UCSD-AML1 (cell line): ENCODE measurements around the gene ROR1.

Experiments used
- DNase-seq: peaks from one replicate; lab custom pipeline; 2025; ENCODE audit not compliant: unreplicated experiment; lab: John Stamatoyannopoulos, UW

ROR1 gene

DNA sequence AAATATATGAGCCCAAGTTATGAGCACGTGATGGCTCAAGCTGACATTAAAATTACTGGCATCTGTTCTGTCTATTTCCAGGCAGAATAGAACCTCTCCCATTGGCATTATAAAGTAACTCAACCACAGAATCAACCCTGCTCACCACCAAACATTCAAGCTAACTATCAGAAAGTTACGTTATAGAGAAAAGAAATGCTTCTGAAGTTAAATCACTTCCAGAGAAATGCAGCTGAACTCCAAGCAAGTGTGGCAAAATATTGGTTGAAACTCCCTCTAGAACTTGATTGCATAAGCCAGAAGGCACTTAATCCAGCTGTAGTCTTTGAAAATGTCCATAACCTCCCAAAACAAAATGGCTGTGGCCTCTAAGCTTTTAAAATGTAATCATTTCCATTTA is 393.4 kb downstream of the ROR1 start:
- DNase-seq: no peak

DNA sequence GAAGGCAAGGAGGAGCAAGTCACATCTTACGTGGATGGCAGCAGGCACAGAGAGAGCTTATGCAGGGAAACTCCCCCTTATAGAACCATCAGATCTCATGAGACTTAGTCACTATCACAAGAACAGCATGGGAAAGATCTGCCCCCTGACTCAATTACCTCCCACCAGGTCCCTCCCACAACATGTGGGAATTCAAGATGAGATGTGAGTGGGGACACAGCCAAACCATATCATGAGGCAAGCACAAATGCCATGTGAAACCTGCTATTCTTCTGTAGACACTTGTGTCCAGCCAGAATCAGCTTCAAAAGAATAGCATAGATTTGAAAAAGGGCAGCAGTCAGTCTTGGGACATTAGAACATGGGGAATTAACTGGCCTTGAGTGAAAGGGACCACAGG is 397.4 kb downstream of the ROR1 start:
- DNase-seq: no peak

DNA sequence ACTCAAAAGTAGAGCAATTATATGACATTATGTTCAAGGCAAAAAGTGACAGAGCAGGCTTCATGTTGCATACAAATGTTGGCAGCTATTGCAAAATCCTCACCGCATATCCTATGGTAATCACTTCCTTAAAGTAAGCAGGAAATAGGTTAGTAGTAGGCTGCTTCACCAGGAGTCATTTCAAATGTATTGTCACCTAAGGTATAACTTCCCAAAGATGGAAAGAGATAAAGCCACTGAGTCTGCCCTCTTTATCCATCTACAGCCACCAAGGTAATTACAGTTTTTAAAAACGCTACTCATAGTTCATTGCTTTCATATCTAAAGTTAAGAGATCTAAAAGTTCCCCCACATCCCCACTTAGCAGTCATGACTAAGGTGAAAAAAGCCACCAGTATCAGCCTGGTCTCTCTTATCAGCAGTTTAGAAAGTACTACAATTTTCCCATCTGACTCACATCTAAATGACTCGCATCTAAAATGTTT is 398.0 kb downstream of the ROR1 start:
- DNase-seq: no peak

DNA sequence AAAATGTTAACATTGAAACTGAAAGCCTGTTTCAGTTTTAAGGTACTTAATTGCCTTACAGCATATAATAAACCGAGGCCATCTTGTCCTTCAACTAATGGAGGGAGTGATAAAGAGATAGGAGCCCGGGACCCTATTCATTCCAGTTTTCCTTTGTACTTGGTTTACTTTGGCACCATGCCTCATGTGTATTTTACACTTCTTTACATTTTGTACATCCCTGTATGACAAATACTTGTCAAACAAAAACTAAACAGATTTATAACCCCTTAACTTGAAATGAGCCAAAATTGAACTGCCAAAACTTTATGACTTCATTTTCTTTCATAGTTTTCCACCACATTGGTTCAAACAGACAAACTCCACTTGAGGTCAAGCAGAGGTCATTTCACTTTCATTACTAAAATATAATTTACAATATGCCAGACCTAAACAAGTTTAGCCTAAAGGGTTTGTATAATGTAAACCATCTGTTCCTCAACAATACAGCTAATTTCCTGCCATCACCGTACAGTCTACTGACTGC is 398.7 kb downstream of the ROR1 start:
- no peak for DNase-seq

DNA sequence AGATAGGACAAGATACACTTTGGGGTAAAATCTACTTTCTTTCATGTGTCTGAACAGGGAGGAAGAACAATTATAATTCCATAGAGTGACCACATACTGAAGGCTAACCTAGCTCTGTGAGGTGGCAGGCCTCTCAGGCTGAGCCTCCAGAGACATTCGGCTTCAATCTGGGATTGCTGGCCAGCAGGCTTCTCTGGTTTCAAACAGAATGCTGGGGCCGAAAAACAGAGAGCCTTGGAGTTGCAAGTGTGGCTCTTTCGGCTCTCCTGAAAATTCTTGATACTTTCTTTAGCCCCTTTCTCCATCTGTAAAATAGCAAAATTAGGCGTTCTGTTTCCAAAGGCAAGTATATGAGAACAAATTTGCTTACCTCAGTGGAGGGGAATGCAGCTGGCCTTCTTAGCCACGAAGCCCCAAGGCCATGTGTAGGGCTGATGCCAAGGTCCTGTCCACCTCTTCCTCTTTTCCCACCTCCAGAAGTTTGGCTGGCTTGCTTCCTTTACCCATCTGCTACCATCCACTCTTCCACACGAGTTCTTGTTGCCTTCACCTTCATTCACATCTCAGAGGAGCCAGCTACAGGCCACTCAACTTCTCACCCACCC is 399.6 kb downstream of the ROR1 start:
- no peak for DNase-seq

DNA sequence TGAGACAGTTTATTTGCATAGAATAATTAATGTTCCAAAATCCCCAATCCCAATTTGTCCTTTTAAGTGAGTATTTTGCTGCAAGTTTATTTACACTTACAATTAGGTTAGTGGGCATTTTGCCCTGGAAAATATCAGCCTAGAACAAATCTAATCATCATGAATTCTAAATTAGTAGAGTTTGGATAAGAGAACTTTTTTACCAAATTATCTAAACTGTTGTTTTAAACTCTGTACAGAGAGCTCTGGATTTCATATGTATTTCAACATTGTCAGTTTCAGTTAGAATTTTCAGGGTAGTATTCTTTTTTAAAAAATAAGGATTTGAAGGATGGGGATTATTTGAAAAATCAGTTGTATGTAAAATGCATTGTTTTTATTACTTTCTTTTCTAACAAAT is 401.8 kb downstream of the ROR1 start:
- no peak for DNase-seq

DNA sequence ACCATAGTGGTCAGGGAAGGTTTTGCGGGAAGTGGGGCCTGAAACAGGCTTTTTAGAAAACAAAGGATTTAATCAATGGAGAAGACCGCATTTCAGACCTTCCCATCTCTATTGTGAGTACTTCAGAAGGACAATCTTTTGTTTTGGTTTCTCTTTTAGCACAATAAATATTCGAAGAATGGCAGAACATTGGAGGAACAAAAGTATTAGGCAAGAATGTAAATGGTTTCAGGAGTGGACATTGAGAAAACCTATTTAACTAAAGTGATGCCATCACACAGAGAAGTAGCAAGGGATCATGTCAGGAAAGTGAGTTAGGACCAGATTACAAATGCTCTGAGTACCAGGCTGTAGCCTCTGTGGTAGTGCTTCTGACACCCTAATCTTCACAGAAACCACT is 402.8 kb downstream of the ROR1 start:
- DNase-seq: no peak

DNA sequence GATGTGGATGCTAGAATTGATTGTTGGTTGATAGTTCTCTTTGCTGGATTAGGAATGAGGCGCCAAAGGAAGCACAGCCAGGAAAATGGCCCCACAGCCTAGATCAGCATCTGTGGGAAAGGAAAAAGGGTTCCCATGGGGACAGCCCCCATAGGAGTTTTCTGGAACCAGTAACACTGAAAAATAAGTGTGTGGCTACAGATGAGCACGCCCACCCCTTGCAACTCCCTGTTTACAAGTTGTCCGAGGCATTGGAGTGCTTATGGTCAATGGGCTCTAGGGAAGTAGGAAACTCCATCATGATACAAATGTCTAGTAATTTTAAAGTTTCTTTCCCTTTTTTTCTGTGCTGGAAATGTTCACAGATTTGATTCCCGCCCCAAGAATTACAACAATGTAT is 405.8 kb downstream of the ROR1 start:
- no peak for DNase-seq

DNA sequence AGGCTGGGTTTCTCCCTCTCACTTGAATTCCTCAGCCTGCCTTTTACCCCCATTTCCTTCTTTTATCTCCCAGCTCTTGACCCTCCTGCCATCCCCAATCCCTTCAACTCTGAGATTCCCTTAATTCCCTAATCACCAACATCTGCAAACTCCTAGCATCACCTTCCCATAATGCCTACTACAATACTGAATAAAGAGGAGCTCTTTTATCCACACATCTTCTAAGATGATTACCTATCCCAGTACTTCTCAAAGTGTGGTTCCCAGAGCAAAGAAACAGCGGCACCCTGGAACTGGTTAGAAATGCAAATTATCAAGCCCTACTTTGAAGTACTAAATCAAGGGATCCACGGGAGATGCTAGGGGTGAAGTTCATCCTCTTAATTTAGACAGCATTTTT is 408.4 kb downstream of the ROR1 start:
- DNase-seq: no peak

DNA sequence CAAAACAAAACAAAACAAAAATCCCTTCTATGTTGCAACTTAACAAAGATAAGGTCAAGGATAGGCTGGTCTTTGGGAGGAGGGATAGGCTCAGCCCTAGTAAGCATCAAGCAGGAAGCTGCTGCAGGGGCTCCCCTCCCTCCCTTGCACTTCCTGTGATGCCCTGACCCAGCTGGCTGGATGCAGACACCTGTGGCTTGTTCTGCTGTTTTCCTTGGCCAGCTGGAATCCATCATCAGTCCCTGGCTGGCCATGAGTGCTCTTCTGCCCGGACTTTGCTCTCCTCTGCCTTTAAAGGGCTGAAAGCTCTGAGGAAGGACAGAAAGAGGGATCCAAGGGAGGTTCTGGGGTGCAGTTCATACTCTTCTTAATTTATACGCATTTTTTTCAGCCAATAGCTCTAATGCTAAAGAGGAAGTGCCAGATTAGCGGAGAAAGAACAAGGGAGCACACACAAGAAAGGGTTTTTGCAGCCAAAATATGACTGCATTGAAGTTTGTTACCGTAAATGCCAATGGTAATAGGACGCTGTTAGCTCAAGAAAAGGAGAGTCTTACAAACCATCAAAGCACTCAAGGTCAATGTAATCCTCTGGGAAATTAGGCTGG is 409.7 kb downstream of the ROR1 start:
- DNase-seq: no peak

DNA sequence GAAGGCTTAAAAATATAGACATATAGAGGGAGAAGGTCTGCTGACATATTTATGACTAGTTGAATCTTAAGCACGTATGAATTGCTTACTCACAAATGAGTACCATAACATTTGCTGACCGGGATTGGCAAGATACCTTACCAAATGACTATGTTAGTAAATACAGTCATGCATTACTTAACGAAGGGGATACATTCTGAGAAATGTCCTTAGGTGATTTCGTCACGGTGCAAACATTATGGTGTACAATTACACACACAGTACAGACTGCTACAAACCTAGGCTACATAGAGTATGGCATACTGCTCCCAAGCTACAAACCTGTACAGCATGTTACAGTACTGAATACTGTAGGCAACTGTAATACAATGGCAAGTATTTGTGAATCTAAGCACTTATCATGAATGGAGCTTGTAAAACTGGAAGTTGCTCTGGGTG is 410.2 kb downstream of the ROR1 start:
- no peak for DNase-seq

DNA sequence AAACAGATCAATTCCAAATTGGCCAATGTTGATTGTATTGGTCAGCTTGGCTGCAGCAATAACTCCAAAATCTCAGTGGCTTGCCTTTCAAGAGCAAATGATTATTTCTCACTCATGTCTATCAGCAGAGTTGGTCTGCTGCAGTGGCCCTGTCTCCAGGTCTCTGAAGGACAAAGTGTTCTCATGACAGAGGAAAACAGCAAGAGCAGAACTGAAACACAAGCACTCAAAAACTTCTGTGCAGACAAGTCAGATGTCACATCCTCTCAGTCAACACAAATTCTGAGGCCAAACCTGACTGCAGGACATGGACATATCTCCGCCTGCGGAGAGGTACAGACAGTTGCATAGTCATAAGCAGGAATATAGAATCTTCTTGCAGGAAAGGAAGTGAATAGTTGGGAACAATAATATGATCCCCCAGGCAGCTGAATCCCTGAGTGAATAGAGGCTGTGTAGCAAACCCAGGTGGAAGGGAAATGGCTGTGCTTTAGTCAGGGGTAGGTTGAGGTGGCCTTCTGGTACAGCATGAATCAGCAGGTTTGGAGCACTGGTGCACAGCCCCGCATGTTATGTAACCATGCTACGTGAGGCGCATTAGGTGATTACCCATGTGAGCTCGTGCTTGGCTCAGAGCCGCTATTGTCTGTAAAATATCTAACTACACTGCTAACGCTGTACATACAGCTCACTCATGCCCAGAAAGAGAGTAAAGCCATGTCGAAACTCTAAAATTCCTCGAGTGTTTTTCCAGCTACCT is 412.5 kb downstream of the ROR1 start:
- no peak for DNase-seq

DNA sequence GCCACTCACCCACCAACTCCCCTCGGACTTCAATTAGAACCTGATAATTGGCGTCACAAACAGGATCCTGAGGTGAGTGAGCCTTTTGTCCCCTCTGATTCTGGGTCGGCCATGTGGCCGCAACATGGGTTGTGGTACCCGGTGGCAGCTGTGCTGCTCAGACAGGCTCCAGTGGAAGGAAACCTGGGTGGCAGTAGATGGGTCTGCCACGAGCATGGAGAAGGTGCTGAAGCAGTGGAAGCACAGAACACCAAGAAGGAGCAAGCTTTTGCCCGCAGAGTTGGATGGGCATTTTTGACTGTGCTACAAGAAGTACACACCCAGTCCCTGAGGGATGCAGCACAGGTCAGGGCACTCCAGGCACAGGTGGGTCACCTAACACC is 413.1 kb downstream of the ROR1 start:
- DNase-seq: no peak

DNA sequence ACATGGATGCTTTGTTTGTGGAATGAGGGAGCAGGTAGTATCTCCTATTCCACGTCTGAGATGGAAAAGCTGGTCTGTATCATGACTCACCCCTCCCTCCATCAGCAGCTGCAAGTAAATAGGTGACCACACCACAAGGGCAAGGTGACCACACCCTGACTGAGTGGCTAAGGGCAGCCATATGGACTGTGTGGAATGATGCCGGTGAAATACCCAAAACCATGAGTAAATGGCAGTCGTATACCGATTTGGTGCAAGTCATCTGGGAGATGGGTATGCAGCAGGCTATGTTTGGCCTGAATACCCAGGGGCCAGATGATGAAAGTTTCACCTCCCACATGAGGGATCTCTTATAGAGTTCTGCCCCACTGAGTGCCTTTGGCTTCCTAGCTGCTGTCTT is 413.8 kb downstream of the ROR1 start:
- no peak for DNase-seq

DNA sequence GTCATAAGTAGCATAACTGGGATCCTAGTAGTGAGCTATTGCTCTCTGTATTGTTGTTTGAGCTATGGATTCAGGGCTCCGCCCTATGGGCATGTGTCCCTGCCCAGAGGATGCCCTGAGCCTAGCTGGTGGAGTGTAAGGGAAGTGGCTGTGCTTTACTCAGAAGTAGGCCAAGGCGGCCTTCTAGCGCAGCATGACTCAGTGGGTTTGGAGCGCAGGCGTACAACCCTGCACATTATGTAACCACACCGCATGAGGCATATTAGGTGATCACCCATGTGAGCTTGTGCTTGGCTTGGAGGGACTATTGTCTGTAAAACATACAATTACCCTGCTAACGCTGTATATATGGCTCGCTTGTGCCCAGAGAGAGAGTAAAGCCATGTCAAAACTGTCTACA is 418.5 kb downstream of the ROR1 start:
- DNase-seq: no peak

DNA sequence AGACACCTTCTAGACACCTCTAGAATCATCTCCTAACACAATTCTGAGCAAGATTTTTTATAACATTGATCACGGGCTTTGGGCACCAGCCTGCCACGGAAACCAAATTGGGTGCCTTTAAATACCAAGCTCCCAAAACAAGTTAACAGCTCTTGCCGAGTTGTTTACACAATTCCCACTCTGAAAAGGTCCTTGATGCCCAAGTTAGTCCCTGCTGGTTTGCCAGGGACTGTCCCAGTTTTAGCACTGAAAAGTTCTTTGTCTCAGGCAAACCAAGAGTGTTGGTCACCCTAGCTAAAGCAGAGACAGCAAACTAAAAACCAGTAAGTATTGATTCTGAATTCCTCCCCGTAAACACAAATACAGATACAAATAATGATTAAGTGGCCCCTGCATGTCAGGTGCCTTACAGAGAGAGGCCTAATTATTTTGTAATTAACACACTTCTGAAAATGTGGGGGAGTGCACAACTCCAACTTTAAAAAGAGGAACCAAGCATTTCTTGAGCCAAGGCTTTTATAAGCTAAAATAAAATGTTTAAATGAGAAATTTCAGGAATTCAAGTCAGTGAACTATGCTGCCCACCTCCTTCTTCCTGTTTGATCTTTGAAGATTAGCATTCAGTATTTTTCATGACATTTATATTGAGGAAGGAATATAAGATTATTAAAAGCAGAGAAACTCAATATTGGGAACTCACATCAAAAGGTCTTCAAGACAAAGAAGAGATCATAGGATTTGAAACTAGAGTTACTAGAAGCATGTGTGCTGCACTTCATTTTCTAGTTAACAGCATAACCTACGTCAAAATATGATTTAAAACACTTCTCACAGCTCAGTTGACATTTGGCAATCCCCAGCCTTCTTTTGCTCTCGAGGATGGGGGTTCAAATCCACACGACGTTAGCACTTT is 420.6 kb downstream of the ROR1 start:
- DNase-seq: no peak

DNA sequence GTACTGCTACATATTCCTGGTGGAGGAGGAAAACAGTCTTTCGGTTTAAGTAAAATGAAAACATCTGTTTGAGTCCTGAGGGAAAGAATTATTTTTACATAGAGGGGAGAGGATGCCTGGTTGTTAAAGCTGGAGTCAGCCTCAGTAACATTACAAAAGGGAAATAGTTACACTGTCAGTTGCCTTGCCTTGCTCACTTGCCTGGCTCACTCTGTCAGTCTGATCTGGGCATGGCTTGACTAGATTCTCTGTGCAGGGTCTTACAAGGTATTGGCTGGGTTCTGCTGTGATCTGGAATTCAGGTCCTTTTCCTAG is 421.2 kb downstream of the ROR1 start:
- no peak for DNase-seq

DNA sequence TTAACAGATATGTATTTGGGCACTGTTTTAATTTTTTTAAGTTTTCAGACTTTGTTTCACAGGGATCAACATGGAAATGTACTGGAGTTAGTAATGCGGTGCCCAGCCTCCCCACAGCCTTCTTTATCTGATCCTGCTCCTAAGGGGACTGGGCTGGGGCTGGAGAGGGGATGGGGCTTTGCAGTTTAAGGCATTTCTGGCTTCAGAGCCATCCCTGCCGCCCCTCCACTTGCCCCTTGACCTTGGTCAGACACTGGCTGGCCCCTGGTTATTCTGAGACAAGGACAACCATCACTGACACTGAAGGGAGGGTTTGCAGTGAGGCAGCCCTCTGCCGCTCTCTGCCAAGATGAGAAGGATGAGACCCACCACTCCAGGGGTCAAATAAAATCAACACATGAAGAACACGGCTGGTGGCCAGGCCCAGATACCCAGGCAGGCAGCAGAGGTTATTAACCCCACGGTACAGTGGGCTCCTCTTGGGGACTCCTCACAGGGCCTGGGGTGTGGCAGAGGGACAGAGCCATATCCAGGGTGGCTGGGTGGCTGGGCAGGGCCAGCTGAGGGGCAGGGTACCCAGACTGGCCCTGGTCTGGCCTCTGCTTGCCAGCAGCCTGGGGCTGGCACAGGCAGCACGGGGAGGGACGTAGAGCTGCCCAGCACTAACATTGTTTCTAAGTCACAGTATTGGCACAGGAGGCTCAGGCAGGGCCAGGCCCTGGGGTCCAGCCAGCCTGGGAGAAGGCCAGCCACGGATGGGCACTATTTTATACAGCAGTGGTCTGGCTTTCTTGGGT is 422.5 kb downstream of the ROR1 start:
- DNase-seq: no peak

DNA sequence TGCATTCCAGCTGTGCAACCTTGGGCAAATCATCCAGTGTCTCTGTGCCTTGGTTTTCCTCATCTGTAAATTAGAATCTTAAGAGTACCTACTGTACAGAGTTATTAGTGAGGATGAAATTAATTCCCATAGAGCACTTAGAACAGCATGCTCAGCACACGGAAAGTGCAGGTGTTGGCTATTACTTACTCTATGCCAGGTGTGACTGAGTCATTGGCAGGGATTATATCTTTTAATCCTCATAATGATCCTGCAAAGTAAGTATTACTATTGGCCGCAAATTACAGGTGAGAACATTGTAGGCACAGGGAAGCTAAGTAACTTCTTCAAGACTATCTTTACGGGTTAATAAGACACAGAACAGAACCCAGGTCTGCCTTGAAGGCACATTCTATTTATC is 423.3 kb downstream of the ROR1 start:
- no peak for DNase-seq

DNA sequence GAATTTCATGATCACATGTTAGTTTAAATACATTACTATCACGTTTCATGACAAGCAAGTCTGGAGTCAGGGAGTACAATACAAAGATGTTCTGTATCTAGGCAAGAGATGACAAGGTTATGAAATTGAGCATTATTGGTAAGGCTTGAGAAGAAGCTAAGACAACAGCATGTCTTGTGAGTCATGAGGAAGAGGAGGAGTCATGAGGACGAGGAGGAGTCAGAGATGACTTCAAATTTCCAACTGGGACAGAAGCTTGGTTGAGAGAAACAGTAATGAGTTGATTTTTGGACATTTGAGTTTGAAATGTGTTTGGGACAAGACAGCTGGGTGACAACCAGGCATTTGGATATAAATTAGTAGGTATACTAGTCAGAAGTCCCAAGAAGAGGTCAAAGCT is 425.3 kb downstream of the ROR1 start:
- DNase-seq: no peak

DNA sequence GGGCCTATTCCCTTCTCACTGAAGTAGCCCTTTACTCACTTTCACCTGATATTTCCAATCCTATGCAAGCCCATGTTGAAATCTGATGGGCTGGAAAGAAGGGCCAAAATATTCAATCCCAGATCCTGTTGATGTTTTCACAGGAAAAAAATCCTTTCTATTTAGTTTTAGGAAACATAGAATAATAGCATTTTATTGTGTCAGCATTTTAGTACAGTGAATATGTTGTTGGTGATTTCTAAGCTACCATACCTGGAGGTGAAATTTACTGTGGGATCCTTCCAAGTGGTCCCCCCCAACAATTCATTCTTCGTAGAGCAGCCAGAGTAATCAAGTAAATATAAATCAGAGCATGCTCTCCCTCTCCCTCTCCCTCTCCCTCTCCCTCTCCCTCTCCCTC is 426.2 kb downstream of the ROR1 start:
- DNase-seq: no peak
